Hippocampal formation (tissue), 2 donors: ENCODE results near the gene GJB2.

ENCODE experiments used
- DNase-seq, 2 donors: peaks; one replicate each; lab custom pipeline; 2025; lab: John Stamatoyannopoulos, UW

GJB2 gene

GRCh38 chr13:20192158-20192835 lies 441 bp downstream of the GJB2 start:
- no peak for DNase-seq

GRCh38 chr13:20191311-20192157 lies 1.2 kb downstream of the GJB2 start:
- DNase-seq = no peak

GRCh38 chr13:20190481-20191310 lies 2.0 kb downstream of the GJB2 start:
- DNase-seq = no peak

GRCh38 chr13:20190076-20190475 lies 2.7 kb downstream of the GJB2 start:
- DNase-seq = no peak

- no peak for DNase-seq
Measured at GRCh38 chr13:20188667-20189553, 3.8 kb downstream of the GJB2 start.

- no peak for DNase-seq
Measured at GRCh38 chr13:20186771-20187170, 6.0 kb downstream of the GJB2 start.

GRCh38 chr13:20185366-20186056 lies 7.2 kb downstream of the GJB2 start:
- no peak for DNase-seq

GRCh38 chr13:20182231-20182846 lies 10.4 kb downstream of the GJB2 start:
- peak; percentile 36 to 71 for DNase-seq

GRCh38 chr13:20181188-20181587 lies 11.6 kb downstream of the GJB2 start:
- no peak for DNase-seq

GRCh38 chr13:20178156-20178555 lies 14.6 kb downstream of the GJB2 start:
- DNase-seq = no peak

- no peak for DNase-seq
Measured at GRCh38 chr13:20177049-20177831, 15.5 kb downstream of the GJB2 start.

GRCh38 chr13:20175907-20176652 lies 16.7 kb downstream of the GJB2 start:
- no peak for DNase-seq

GRCh38 chr13:20175406-20175794 lies 17.3 kb downstream of the GJB2 start:
- no peak for DNase-seq

- no peak for DNase-seq
Measured at GRCh38 chr13:20174656-20175405, 17.9 kb downstream of the GJB2 start.

GRCh38 chr13:20173116-20173746 lies 19.5 kb downstream of the GJB2 start:
- no peak for DNase-seq

- no peak for DNase-seq
Measured at GRCh38 chr13:20171364-20171763, 21.4 kb downstream of the GJB2 start.

GRCh38 chr13:20170921-20171320 lies 21.8 kb downstream of the GJB2 start:
- no peak for DNase-seq

GRCh38 chr13:20168396-20168795 lies 24.3 kb downstream of the GJB2 start:
- no peak for DNase-seq
